Stimulated activated memory B cell treated with anti-CD40 and anti-IgM and Interleukin-4, amounts not matched to agents 10 μg/mL and 1 μg/mL and 100 μg/mL, for 72 hours (primary cell): ENCODE data around the gene MLIP.

Experiments used
- ATAC-seq: fragments of 150-1000 bp; cut with Tn5 transposase; 2 replicates; pipeline ENCODE4 v1.10.0; 2021
- H3K27ac Mint-ChIP-seq: one replicate; pipeline ENCODE4 v1.8.0; 2022; ENCODE audit warnings: mild to moderate bottlenecking, mixed read lengths
- H3K27me3 Mint-ChIP-seq: one replicate; pipeline ENCODE4 v1.8.0; 2022; ENCODE audit warnings: mixed read lengths
- H3K36me3 Mint-ChIP-seq: one replicate; pipeline ENCODE4 v1.8.0; 2022; ENCODE audit warnings: mixed read lengths
- H3K4me1 Mint-ChIP-seq: one replicate; pipeline ENCODE4 v1.8.0; 2022; ENCODE audit warnings: mixed read lengths
- H3K4me3 Mint-ChIP-seq: one replicate; pipeline ENCODE4 v1.8.0; 2022; ENCODE audit warnings: mild to moderate bottlenecking, moderate library complexity, mixed read lengths
- H3K9me3 Mint-ChIP-seq: one replicate; pipeline ENCODE4 v1.8.0; 2022; ENCODE audit warnings: mixed read lengths

The MLIP gene

DNA sequence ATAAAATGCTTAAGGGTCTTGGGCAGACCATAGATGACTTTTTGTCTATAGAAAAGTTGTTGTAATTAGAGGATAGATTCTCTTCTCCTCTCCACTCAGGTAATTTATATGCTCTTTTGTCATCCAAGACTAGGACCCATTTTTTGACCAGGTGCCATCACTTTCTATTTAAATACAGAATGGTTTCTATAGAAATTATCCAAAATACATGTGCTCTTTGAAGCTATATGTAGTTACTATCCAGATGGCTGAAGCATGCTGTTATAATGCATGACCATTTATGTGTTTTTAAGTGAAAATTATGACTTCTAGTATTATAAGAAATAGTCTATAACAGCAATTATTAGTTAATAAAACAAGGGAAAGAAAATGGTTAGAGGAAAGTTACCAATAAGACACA, 3.0 kb upstream of the MLIP start:
- H3K4me3 Mint-ChIP-seq: no peak overlapping the region
- H3K27me3 Mint-ChIP-seq: no peaks in the 10 kb centered on the region
- H3K4me1 Mint-ChIP-seq: no peaks in the 10 kb centered on the region
- ATAC-seq: no peak
- no peak overlapping the region for H3K27ac Mint-ChIP-seq
- peaks cover 4% of the 10 kb centered on the region for H3K9me3 Mint-ChIP-seq
- H3K36me3 Mint-ChIP-seq: no peaks in the 10 kb centered on the region

DNA sequence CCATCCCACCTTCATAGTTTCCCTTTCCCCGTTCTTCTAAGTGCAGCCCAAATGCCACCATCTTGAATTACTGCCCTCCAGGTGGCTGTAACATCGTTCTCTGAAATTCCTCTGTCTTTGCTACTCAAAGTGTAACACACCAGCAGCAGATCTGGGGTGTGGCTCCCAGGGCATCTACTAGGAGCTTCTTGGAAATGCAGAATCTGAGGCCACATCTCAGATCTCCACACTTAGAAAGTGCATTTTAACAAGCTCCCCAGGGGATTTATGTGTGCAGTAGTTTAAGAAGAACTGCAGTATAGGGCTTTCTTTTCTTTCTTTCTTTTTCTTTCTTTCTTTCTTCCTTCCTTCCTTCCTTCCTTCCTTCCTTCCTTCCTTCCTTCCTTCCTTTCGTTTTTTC, 1.7 kb upstream of the MLIP start:
- Mint-ChIP-seq H3K36me3 (no peaks in the 10 kb centered on the region), H3K4me3 (no peak overlapping the region), H3K27me3 (no peaks in the 10 kb centered on the region), H3K4me1 (no peaks in the 10 kb centered on the region), H3K9me3 (peaks cover 4% of the 10 kb centered on the region), H3K27ac (no peak overlapping the region)
- no peak for ATAC-seq

GRCh38 chr6:54112151-54112650, 958 bp downstream of the MLIP start:
- no peak for ATAC-seq
- Mint-ChIP-seq H3K4me3 (no peak overlapping the region), H3K9me3 (peaks cover 4% of the 10 kb centered on the region), H3K4me1 (no peaks in the 10 kb centered on the region), H3K36me3 (no peaks in the 10 kb centered on the region), H3K27me3 (no peaks in the 10 kb centered on the region), H3K27ac (no peak overlapping the region)

GRCh38 chr6:54114991-54115390, 3.7 kb downstream of the MLIP start:
- Mint-ChIP-seq H3K27ac (no peak overlapping the region), H3K9me3 (peaks cover 4% of the 10 kb centered on the region), H3K27me3 (no peaks in the 10 kb centered on the region), H3K4me1 (no peaks in the 10 kb centered on the region), H3K4me3 (no peak overlapping the region), H3K36me3 (no peaks in the 10 kb centered on the region)
- no peak for ATAC-seq

GRCh38 chr6:54115966-54116365, 4.7 kb downstream of the MLIP start:
- ATAC-seq: no peak
- H3K4me3 Mint-ChIP-seq: no peak overlapping the region
- H3K27ac Mint-ChIP-seq: no peak overlapping the region
- no peaks in the 10 kb centered on the region for H3K27me3 Mint-ChIP-seq
- no peaks in the 10 kb centered on the region for H3K36me3 Mint-ChIP-seq
- no peaks in the 10 kb centered on the region for H3K4me1 Mint-ChIP-seq
- peaks cover 7% of the 10 kb centered on the region for H3K9me3 Mint-ChIP-seq

- ATAC-seq: no peak
- no peak overlapping the region for H3K4me3 Mint-ChIP-seq
- peaks cover 7% of the 10 kb centered on the region for H3K9me3 Mint-ChIP-seq
- H3K27ac Mint-ChIP-seq: no peak overlapping the region
- H3K4me1 Mint-ChIP-seq: no peaks in the 10 kb centered on the region
- H3K36me3 Mint-ChIP-seq: no peaks in the 10 kb centered on the region
- H3K27me3 Mint-ChIP-seq: no peaks in the 10 kb centered on the region
Measured at GRCh38 chr6:54118117-54118516, 6.9 kb downstream of the MLIP start.

DNA sequence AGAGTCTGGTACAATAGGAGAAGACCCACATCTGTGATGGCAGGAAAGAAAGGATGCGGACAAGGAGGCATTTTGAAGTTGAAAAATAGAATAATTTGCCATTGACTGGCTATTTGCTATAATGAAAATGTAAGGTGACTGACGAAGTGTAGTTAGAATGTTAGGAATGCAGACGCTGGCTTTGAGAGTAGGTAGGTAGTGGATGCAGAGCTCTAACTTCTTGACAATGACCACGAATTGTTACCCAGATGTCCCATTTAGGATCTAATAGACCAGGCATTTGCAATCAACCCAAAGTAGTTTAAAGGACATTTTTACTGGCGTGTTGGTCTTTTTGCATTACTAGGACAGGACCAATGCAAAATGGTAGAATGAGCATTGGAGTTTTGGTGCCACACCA, 14.2 kb downstream of the MLIP start:
- no peak overlapping the region for H3K4me3 Mint-ChIP-seq
- H3K27me3 Mint-ChIP-seq: no peaks in the 10 kb centered on the region
- peaks cover 3% of the 10 kb centered on the region for H3K9me3 Mint-ChIP-seq
- H3K4me1 Mint-ChIP-seq: no peaks in the 10 kb centered on the region
- no peak for ATAC-seq
- no peak overlapping the region for H3K27ac Mint-ChIP-seq
- no peaks in the 10 kb centered on the region for H3K36me3 Mint-ChIP-seq

DNA sequence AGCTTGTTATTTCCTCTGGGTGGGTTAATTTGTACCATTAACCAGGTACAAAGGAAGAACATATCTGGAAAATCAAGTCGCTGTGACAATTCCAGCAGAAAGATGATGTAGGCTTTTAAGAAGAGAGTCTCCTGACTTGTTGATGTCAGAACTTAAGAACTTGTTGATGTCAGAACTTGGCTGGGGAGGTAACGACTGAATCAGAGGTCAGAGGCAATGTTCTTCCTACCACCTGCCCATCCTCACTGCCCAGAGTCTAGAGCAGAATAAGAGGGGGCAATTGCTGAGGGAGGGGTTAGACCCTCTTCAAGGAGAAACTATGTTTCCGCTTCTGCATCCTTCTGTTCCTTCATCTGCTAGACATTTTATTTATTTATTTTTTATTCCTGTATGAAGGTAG, 18.9 kb downstream of the MLIP start:
- ATAC-seq: no peak
- no peaks in the 10 kb centered on the region for H3K4me1 Mint-ChIP-seq

DNA sequence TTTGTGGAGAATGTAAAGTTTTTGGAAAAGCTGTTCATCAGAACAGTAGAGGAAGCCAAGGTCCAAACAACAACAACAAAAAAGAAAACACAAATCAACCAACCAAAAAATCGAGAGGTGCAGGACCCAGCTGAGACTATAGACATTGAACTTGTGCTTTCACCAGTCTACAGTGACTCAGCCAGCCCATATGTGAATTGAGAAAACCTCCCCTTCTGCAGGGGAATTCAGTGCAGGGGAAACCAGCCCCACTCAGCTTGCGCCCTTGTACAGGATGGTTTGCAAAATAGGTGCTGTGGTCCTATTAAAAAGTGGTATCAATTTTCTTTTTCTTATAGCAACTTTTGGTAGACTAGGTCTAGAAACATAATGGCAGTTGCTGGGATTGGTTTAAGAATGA, 21.3 kb downstream of the MLIP start:
- H3K36me3 Mint-ChIP-seq: no peaks in the 10 kb centered on the region
- no peak overlapping the region for H3K27ac Mint-ChIP-seq
- ATAC-seq: no peak
- H3K4me3 Mint-ChIP-seq: no peak overlapping the region
- peaks cover 11% of the 10 kb centered on the region for H3K9me3 Mint-ChIP-seq
- H3K27me3 Mint-ChIP-seq: no peaks in the 10 kb centered on the region
- H3K4me1 Mint-ChIP-seq: no peaks in the 10 kb centered on the region

More for the DNA sequence above, 18.9 kb downstream of the MLIP start:
- no peak overlapping the region for H3K27ac Mint-ChIP-seq
- H3K36me3 Mint-ChIP-seq: no peaks in the 10 kb centered on the region
- H3K9me3 Mint-ChIP-seq: peaks cover 4% of the 10 kb centered on the region
- no peak overlapping the region for H3K4me3 Mint-ChIP-seq
- no peaks in the 10 kb centered on the region for H3K27me3 Mint-ChIP-seq

DNA sequence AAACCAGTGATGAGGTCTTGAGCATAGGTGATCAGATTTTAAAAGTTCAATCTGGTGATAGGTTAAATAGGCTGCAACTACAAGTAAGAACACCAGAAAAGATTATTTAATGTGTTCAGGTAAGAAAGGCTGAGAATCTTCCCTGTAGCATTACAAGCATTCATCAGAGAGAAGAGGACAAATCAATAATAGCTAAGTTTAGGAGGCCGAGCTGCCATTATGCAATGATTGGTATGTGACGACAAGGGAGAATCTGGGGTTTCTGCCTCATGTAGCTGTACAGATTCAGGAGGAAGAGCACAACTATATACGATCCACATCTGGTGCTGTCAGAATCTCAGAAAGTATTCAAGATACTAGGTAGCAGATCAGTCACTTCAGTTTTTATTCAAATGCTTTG, 21.9 kb downstream of the MLIP start:
- H3K27me3 Mint-ChIP-seq: no peaks in the 10 kb centered on the region
- ATAC-seq: no peak
- no peak overlapping the region for H3K27ac Mint-ChIP-seq
- peaks cover 11% of the 10 kb centered on the region for H3K9me3 Mint-ChIP-seq
- H3K4me1 Mint-ChIP-seq: no peaks in the 10 kb centered on the region
- H3K36me3 Mint-ChIP-seq: no peaks in the 10 kb centered on the region
- no peak overlapping the region for H3K4me3 Mint-ChIP-seq

DNA sequence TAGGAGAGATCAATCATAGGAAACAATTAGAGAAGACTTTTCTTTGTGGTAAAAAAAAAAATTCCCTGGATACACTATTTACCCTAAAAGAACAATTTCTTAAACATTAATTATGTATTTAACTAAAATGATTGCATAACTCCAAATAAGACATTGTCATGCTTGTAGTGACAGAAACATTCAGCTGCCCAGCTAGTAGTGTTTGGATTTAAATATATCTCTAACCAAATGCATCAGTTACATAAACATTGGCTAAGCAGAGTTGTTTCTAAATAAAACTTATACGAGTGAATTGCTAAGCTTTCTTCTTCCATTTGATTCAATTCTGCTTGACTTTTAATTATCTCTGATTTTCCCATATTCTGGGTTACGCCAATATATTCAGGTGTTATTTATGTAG, 23.7 kb downstream of the MLIP start:
- H3K27ac Mint-ChIP-seq: no peak overlapping the region
- no peaks in the 10 kb centered on the region for H3K4me1 Mint-ChIP-seq
- peaks cover 11% of the 10 kb centered on the region for H3K9me3 Mint-ChIP-seq
- H3K36me3 Mint-ChIP-seq: no peaks in the 10 kb centered on the region
- no peaks in the 10 kb centered on the region for H3K27me3 Mint-ChIP-seq
- H3K4me3 Mint-ChIP-seq: no peak overlapping the region
- no peak for ATAC-seq

DNA sequence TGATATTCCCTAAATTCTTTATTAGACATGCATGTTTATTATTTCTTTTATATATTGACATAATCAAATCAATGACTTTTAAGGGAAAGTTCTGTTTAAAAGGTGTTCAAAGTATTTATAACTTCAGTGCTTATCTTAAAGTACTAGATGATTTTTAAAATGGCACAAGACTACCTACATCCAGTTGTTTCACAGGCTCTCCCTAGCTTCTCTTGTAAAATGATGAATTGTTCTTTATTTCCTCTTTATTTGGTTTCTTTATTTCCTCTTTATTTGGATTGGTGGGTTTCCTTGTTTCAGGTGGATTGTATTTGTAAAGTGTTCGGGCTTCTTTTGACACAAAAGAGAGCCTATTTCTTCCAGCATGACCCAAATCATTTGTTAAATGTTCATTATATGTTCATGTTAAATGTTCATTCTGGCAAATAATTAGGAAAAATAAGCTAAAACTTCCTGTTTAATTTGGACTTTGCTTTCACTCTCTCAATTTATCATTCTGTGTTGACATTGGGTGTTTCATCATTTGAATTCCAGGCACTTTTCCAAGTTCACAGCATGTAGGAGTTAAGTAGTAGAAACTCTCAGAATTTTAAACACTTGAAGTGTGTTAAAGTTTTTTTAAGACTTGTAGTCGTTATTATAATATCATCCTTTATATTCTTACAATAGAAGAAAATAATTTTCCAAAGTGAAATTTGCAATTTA, 24.6 kb downstream of the MLIP start:
- H3K27me3 Mint-ChIP-seq: no peaks in the 10 kb centered on the region
- ATAC-seq: no peak
- no peaks in the 10 kb centered on the region for H3K36me3 Mint-ChIP-seq
- H3K9me3 Mint-ChIP-seq: peaks cover 7% of the 10 kb centered on the region
- H3K4me1 Mint-ChIP-seq: no peaks in the 10 kb centered on the region
- H3K27ac Mint-ChIP-seq: no peak overlapping the region
- no peak overlapping the region for H3K4me3 Mint-ChIP-seq

DNA sequence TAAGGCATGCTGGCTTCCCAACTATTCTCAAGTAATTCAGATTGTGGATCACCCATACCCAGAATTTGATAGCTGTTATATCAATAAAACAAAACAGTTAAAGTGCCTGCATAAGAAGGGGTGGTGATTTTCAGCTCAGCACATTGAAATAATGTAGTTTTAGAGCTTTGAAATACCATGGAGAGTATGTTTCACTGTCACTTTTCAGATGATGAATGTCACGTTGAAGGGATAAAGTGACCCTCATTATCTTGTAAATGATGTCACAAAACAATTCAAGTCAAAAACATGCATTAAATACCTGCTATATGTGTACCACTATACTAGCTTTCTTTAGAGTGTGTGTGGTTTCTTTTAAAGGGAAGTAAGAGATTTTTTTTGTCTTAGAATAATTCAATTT, 27.6 kb downstream of the MLIP start:
- Mint-ChIP-seq H3K27me3 (no peaks in the 10 kb centered on the region), H3K27ac (no peak overlapping the region), H3K36me3 (no peaks in the 10 kb centered on the region), H3K9me3 (peaks cover 7% of the 10 kb centered on the region), H3K4me3 (no peak overlapping the region), H3K4me1 (no peaks in the 10 kb centered on the region)
- ATAC-seq: no peak

- Mint-ChIP-seq H3K27me3 (no peaks in the 10 kb centered on the region), H3K36me3 (no peaks in the 10 kb centered on the region), H3K4me3 (no peak overlapping the region), H3K4me1 (no peaks in the 10 kb centered on the region), H3K27ac (no peak overlapping the region), H3K9me3 (peaks cover 7% of the 10 kb centered on the region)
- ATAC-seq: no peak
Measured at GRCh38 chr6:54140811-54141210, 29.6 kb downstream of the MLIP start.

DNA sequence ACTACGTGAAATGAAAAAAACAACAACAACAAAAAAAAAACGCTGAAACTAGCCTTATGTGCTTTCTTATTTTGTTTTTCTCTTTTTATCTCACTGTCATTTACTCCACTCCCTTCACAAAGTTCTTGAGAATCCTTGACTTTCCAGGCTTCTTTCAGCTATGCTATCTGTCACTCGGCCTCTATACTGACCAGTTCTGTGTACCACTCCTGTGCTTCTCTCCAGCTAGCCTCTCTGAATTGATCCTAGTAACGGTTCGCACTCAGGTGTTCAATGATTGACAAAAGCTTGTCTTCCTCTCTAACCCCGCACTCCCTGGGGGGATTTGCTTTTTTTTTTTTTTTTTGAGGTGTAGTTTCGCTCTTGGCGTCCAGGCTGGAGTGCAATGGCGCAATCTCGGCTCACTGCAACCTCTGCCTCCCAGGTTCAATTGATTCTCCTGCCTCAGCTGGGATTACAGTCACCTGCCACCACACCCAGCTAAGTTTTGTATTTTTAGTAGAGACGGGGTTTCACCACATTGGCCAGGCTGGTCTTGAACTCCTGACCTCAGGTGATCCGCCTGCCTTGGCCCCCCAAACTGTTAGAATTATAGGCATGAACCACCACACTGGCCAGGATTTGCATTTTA, 31.8 kb downstream of the MLIP start:
- Mint-ChIP-seq H3K27me3 (no peaks in the 10 kb centered on the region), H3K27ac (no peak overlapping the region), H3K36me3 (no peaks in the 10 kb centered on the region), H3K4me1 (no peaks in the 10 kb centered on the region), H3K4me3 (no peak overlapping the region), H3K9me3 (no peaks in the 10 kb centered on the region)
- no peak for ATAC-seq

- Mint-ChIP-seq H3K36me3 (no peaks in the 10 kb centered on the region), H3K9me3 (no peaks in the 10 kb centered on the region), H3K27me3 (no peaks in the 10 kb centered on the region), H3K27ac (no peak overlapping the region), H3K4me3 (no peak overlapping the region), H3K4me1 (no peaks in the 10 kb centered on the region)
- no peak for ATAC-seq
Measured at GRCh38 chr6:54151861-54152260, 40.6 kb downstream of the MLIP start.
